Measurements from ENCODE around the gene SLC12A9.
A peak's percentile ranks its signal among the peaks of the same experiment; 100 is the strongest.

SLC12A9 gene

DNA sequence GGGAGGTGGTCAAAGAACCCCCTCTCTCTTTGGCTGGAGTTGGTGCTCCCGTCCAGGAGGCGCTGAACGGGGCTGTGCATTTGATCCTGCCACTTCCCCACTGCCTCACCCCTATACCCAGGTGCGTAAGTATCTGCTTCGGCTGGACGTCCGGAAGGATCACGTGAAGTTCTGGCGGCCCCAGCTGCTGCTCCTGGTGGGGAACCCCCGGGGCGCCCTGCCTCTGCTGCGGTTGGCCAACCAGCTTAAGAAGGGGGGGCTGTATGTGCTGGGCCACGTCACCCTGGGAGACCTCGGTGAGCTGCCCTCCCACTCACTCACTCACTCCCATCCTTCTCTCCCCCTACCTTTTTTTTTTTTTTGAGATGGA is 9.1 kb downstream of the SLC12A9 start:
- DNase-seq (ENCODE audit: low spot score): no peak

GRCh38 chr7:100863406-100863950 is 11.0 kb downstream of the SLC12A9 start:
- DNase-seq (ENCODE audit: low spot score): peak; percentile 53

DNA sequence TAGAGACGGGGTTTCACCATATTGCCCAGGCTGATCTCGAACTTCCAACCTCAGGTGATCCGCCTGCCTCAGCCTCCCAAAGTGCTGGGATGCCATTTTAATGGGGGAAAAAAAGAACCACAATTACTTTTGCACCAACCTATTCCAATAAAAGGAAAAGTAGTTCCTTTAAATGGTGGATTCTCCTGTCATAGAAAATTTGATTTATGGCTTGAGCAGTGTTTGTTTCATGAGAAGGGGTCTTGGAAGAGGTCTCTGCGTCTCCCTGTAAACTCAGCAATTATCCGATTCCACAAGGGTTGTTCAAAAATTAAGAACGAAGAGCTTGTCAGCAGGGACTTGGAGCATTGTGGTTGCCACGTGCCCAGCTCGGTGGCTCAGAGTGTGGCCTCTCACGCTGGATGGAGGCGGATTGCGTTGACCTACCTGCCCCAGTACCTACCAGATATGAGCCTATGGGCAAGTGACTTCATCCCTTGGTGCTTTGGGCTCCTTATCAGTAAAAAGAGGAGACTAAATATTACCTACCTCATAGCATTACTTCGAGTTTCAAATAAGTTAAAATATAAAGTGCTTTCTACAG is 11.8 kb downstream of the SLC12A9 start:
- DNase-seq (ENCODE audit: low spot score): no peak

DNA sequence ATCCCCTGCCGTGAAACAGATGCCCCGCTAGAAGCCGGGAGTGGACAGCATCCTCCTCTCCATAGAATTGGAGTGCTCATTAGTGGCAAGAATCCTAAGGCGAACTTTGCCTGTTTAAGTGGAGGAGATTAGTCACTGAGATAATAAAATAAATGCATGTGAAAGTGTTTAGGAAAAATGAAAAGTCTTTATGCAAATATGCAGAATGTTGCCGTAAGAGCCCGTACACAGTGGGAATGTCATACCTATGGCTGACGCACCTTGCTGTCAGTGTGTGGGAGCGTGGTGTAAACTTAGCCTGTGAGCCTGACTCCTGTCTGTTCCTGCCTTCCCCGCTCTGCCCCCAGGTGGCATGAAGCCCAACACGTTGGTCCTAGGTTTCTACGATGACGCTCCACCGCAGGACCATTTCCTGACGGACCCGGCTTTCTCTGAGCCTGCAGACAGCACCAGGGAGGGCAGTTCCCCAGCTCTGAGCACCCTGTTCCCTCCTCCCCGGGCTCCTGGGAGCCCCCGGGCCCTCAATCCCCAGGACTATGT is 12.9 kb downstream of the SLC12A9 start:
- no peak for DNase-seq (ENCODE audit: low spot score)

DNA sequence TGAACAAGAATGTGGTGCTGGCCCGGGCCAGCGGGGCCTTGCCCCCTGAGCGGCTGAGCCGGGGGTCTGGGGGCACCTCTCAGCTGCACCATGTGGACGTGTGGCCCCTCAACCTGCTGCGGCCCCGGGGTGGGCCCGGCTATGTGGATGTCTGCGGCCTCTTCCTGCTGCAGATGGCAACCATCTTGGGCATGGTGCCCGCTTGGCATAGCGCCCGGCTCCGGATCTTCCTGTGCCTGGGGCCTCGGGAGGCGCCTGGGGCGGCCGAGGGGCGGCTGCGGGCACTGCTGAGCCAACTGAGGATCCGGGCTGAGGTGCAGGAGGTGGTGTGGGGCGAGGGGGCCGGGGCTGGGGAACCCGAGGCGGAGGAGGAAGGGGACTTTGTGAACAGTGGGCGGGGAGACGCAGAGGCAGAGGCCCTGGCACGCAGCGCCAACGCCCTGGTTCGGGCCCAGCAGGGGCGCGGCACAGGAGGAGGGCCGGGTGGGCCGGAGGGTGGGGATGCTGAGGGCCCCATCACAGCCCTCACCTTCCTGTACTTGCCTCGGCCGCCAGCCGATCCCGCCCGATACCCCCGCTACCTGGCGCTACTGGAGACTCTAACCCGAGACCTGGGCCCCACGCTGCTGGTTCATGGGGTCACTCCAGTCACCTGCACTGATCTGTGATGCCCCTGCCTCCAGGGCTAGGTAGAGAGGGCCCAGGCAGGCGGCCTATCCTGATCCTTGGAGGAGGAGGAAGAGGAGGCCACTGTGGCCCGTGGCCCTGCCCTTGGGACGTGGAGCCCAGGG is 13.6 kb downstream of the SLC12A9 start:
- peak; percentile 84 for DNase-seq (ENCODE audit: low spot score)

- no peak for DNase-seq (ENCODE audit: low spot score)
Observed at GRCh38 chr7:100866729-100867039, 14.2 kb downstream of the SLC12A9 start.

DNA sequence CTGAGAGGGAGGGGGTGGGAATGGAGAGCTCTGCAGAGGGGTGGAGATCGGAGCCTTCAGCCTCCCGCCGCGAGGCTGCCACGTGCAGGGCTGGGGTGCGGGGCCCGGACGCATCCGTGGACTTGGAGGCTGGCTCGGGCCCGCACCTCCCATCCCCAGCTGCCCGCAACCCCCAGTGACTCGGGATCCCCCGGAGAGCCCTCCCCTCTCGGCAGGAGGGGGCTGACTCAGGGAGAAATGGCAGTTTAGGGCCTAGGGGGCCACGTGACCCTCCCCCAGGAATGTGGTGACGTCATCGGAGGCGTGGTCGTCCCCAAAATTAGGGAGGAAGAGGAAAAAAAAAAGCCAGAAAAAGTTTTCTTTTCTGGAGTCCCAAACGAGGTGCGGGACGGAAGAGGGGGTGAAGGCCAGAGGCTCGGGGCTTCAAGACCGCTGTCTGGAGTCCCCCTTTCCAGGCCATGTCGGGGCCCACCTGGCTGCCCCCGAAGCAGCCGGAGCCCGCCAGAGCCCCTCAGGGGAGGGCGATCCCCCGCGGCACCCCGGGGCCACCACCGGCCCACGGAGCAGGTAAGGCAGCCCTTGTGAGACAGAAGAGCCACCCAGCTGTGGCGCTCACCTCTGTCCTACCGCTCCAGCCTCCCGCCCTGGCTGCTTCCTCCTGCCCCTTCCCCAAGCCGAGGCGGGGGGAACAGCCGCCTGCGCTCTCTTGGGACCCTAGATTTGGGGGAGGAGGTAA is 14.7 kb downstream of the SLC12A9 start, which contains the start of gene TRIP6:
TSS of gene TRIP6 (plus strand) at position 348 of the 736 bp plus-strand sequence. CDS start at position 459, 111 bp downstream.
- peak; percentile 83 for DNase-seq (ENCODE audit: low spot score)

- no peak for DNase-seq (ENCODE audit: low spot score)
Observed at GRCh38 chr7:100867776-100868485, 15.4 kb downstream of the SLC12A9 start.

GRCh38 chr7:100873599-100874299 is 21.2 kb downstream of the SLC12A9 start:
- DNase-seq (ENCODE audit: low spot score): no peak

DNA sequence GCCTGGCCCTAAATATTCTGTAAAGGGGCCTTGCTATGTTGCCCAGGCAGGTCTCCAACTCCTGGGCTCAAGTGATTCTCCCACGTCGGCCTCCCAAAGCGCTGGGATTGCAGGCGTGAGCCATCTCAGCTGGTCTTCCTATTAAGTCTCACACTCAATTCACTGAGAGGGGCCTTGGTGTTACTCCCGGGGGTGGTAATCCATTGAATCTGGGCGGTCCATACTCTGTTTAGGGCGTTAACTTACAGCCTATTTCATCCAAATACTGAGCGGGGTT is 21.7 kb downstream of the SLC12A9 start:
- DNase-seq (ENCODE audit: low spot score): no peak

GRCh38 chr7:100874577-100875355 is 22.3 kb downstream of the SLC12A9 start, which contains the start of gene SRRT:
SRRT (plus strand) TSS chr7:100875103; CDS start chr7:100875591, 488 bp downstream.
- DNase-seq (ENCODE audit: low spot score): peak; percentile 99

GRCh38 chr7:100875356-100875751 is 22.8 kb downstream of the SLC12A9 start:
- no peak for DNase-seq (ENCODE audit: low spot score)

- no peak for DNase-seq (ENCODE audit: low spot score)
Observed at GRCh38 chr7:100878013-100878412, 25.5 kb downstream of the SLC12A9 start.

DNA sequence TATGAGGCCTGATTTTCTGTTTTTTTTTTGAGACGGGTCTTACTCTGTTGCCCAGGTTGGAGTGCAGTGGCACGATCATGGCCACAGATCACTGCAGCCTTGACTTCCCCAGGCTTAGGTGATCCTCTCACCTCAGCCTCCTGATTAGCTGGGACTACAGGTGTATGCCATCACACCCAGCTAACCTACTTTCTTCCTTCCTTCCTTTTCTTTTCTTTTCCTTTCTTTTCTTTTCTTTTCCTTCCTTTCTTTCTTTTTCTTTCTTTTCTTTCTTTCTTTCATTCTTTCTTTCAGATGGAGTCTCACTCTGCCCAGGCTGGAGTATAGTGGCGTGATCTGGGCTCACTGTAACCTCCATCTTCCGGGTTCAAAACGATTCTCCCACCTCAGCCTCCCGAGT is 26.2 kb downstream of the SLC12A9 start:
- no peak for DNase-seq (ENCODE audit: low spot score)

GRCh38 chr7:100879685-100880261 is 27.3 kb downstream of the SLC12A9 start:
- peak; percentile 65 for DNase-seq (ENCODE audit: low spot score)

- DNase-seq (ENCODE audit: low spot score): no peak
Observed at GRCh38 chr7:100880645-100881044, 28.1 kb downstream of the SLC12A9 start.

DNA sequence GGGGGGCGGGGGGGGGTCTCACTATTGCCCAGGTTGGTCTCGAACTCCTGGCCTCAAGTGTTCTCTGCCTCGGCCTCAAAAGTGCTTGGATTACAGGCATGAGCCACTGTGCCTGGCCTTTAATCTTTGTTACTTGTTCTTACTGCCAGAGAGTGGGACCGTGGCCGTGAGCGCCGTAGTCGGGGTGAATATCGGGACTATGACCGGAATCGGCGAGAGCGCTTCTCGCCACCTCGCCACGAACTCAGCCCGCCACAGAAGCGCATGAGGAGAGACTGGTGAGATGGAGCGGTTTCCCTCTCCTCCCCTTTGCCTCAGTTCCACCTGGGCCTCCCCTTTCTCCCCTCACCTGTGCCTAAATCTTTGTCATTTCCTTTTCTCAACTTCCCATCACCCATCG is 28.6 kb downstream of the SLC12A9 start:
- DNase-seq (ENCODE audit: low spot score): no peak

GRCh38 chr7:100882201-100882600 is 29.7 kb downstream of the SLC12A9 start:
- no peak for DNase-seq (ENCODE audit: low spot score)

DNA sequence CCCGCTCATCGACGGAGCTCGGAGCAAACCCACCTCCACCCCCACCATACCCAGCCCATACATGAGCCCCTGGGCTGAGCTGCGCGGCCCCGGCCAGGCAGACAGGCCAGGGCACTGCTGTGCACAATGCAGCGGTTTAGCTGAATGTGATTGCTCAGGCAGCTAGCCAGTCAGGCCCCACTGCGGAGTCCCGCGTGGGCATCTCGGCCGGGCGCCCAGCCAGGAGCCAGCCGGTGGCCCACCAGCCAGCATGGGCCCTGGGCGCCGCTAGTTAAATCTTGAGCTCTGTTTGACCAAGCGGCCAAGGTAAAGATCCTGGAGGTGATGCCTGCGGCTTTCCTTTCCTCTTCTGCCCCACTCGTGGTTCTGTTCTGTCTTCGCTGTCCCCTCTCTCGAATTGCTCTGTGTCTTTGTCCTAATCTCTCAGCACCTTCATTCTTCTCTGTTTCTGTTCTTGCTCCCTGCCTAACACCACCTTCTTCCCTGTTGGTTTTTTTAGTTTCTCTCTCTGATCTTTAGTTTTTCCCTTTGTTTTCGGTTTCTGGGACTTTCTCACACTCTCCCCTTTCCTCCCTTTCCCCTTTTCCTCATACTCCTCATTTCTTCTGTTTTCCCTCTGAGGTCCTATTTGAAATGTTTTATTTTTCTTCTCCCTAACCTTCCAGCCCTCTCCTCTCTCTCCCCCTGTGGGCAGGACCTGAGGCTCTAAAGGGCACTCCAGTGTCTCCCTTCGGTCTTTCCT is 30.4 kb downstream of the SLC12A9 start:
- DNase-seq (ENCODE audit: low spot score): no peak

All from globus pallidus (tissue), 1 donor.